Ishikawa (cell line): Measurements from ENCODE around the gene NOL4L.

Source experiments
- CEBPB ChIP-seq: IDR thresholded peaks from 2 replicates; pipeline ENCODE4 v1.6.1; 2012
- CREB1 ChIP-seq: IDR thresholded peaks from 2 replicates; pipeline ENCODE4 v1.6.1; 2012; ENCODE audit warnings: low read depth
- EGR1 ChIP-seq: IDR thresholded peaks from 2 replicates; pipeline ENCODE4 v1.6.1; 2012
- EP300 ChIP-seq: IDR thresholded peaks from 2 replicates; pipeline ENCODE4 v1.6.1; 2012; ENCODE audit warnings: borderline replicate concordance
- FOXM1 ChIP-seq: IDR thresholded peaks from 2 replicates; pipeline ENCODE4 v1.6.1; 2012; ENCODE audit warnings: low read depth, borderline replicate concordance
- RAD21 ChIP-seq: IDR thresholded peaks from 2 replicates; pipeline ENCODE4 v1.6.1; 2012; ENCODE audit warnings: low read depth
- TAF1 ChIP-seq: IDR thresholded peaks from 2 replicates; pipeline ENCODE4 v1.6.1; 2012; ENCODE audit warnings: low read depth, mild to moderate bottlenecking
- TCF12 ChIP-seq: IDR thresholded peaks from 2 replicates; pipeline ENCODE4 v1.6.1; 2012; ENCODE audit warnings: low read depth
- USF1 ChIP-seq: IDR thresholded peaks from 2 replicates; pipeline ENCODE4 v1.6.1; 2012
- YY1 ChIP-seq: IDR thresholded peaks from 2 replicates; pipeline ENCODE4 v1.6.1; 2012; ENCODE audit warnings: low read depth
- ZBTB7A ChIP-seq: IDR thresholded peaks from 2 replicates; pipeline ENCODE4 v1.6.1; 2012; ENCODE audit warnings: low read depth
- TF ChIP-seq, protein P1 (sequence below): IDR thresholded peaks from 2 replicates; pipeline ENCODE4 v1.6.1; 2012
- TF ChIP-seq, protein P2 (sequence below): IDR thresholded peaks from 2 replicates; pipeline ENCODE4 v1.6.1; 2012; ENCODE audit warnings: low read depth, mild to moderate bottlenecking

The NOL4L gene

GRCh38 chr20:32533732-32534131 is 51.4 kb downstream of the NOL4L start:
- TF ChIP-seq USF1 (no peak), RAD21 (no peak), TAF1 (no peak), FOXM1 (no peak), EP300 (no peak), YY1 (no peak), CEBPB (no peak), TCF12 (no peak), ZBTB7A (no peak), EGR1 (no peak)
- TF ChIP-seq, protein P1, sequence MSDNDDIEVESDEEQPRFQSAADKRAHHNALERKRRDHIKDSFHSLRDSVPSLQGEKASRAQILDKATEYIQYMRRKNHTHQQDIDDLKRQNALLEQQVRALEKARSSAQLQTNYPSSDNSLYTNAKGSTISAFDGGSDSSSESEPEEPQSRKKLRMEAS, result no peak

DNA sequence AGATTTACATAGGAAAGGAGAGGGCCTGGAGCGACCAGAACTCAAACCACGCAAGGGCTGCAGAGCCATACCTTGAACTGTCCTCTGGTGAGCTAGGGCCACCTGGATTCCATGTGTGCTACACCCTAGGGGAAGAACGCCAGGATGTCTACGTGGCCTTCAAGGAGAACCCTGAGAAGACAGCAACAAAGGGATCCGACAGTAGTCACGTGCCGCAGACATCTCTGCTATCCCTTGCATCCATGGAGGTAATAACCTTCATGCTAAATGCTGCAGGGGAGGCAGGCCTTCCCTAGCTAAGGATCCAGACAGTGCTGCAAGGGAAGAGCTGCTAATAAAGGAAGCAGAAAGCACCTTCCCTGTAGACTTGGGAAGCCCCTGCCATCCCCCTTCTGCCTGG is 52.9 kb downstream of the NOL4L start:
- TF ChIP-seq CREB1 (no peak), EGR1 (no peak), TCF12 (no peak), TAF1 (no peak)

- no peak for TF ChIP-seq TCF12
- TF ChIP-seq, protein P2, sequence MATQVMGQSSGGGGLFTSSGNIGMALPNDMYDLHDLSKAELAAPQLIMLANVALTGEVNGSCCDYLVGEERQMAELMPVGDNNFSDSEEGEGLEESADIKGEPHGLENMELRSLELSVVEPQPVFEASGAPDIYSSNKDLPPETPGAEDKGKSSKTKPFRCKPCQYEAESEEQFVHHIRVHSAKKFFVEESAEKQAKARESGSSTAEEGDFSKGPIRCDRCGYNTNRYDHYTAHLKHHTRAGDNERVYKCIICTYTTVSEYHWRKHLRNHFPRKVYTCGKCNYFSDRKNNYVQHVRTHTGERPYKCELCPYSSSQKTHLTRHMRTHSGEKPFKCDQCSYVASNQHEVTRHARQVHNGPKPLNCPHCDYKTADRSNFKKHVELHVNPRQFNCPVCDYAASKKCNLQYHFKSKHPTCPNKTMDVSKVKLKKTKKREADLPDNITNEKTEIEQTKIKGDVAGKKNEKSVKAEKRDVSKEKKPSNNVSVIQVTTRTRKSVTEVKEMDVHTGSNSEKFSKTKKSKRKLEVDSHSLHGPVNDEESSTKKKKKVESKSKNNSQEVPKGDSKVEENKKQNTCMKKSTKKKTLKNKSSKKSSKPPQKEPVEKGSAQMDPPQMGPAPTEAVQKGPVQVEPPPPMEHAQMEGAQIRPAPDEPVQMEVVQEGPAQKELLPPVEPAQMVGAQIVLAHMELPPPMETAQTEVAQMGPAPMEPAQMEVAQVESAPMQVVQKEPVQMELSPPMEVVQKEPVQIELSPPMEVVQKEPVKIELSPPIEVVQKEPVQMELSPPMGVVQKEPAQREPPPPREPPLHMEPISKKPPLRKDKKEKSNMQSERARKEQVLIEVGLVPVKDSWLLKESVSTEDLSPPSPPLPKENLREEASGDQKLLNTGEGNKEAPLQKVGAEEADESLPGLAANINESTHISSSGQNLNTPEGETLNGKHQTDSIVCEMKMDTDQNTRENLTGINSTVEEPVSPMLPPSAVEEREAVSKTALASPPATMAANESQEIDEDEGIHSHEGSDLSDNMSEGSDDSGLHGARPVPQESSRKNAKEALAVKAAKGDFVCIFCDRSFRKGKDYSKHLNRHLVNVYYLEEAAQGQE, result no peak
Measured at GRCh38 chr20:32528905-32529670, 56.0 kb downstream of the NOL4L start.

- TF ChIP-seq ZBTB7A, result no peak
- no peak for TF ChIP-seq YY1
- no peak for TF ChIP-seq CEBPB
- no peak for TF ChIP-seq RAD21
- no peak for TF ChIP-seq EP300
- TF ChIP-seq USF1, result no peak
Measured at GRCh38 chr20:32528171-32528891, 56.8 kb downstream of the NOL4L start.

DNA sequence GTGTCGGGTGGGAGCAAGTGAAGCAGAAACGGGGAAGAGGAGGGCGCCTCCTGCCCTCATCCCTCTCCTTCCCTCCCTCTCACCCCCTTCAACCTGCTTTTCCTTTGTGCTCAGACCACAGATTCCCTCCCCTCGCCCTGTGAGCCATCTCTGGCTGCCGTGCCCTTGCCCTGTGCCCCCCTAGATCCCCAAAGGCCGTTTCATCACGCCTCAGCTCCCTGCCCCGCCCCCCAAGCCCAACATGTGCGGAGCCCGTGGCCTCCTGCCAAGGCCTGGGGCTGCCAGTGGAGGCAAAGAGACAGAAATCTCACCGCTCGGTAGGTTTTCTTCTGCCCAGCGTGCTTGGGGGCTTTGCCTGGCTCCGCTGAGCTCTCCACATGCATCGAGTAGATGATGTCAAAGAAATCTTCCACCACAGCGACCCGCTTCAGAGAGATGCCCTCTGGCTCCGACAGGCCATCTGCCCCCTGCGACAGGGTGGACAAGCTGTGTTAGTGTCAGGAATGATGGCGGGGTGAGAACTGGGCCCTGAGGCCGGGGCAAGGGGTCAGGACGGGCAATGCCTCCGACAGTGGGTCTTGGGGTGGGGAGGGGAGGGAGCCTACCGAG is 57.6 kb downstream of the NOL4L start:
- TF ChIP-seq CEBPB (no peak), TCF12 (no peak), CREB1 (no peak), ZBTB7A (no peak), USF1 (no peak), RAD21 (no peak), EGR1 (no peak)
- TF ChIP-seq, protein P2, result no peak
- TF ChIP-seq, protein P1, result no peak

DNA sequence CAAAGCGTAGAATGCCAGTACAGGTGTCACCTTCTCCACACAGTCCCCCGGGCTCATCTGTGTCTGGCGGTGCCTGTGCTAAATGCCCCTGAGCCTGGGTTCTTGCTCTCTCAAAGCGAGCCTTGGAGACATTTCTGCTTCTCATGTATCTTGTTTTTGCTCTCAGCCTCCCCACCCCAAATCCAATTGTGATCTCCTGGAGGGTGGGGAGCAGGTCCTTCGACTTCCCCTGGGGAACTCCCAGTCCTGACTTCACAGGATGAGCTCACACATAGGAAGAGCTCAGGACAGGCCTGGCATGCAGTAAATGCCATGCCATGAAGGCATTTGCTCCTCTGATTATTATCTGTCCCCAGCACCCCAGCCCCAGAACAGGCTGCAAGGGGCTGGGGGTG is 58.1 kb downstream of the NOL4L start:
- no peak for TF ChIP-seq TAF1
